ENCODE results near the gene GLYR1. TPM values are rescaled to one million over a fixed set of nuclear protein-coding genes. Genes with fewer than 3 reads are reported as not detected.

Gene GLYR1
- total and polyA plus RNA-seq, 9 of the 15 experiments (the other 6 are each of a cell fraction or from before 2014, with no cell fraction given) = 6.7 to 99.2 (median 60.2) TPM

- TF ChIP-seq MGA (IDR thresholded peaks at IDR 0.05) (peak; percentile 44), ZNF696 (CRISPR knock-in tag; conservative IDR thresholded peaks at IDR 0.05) (no peak), MCM2 (IDR thresholded peaks at IDR 0.05; ENCODE audit: low read depth) (no peak), TSC22D4 (tag; IDR thresholded peaks at IDR 0.05) (no peak), SRF (CRISPR knock-in tag; IDR thresholded peaks at IDR 0.05) (no peak), TFAP4 (CRISPR knock-in tag; IDR thresholded peaks at IDR 0.05; ENCODE audit: borderline replicate concordance) (peak; percentile 24; the same call in 1 of the 2 replicates), VEZF1 (CRISPR knock-in tag; IDR thresholded peaks at IDR 0.05) (no peak), L3MBTL2 (IDR thresholded peaks at IDR 0.05) (peak; percentile 53; the same call in 1 of the 2 replicates)
These were observed 58.6 kb downstream of the GLYR1 start (continued) for GRCh38 chr16:4788489-4788889.

All from K562 (cell line).